AG09309 (cell line): ENCODE results near the gene DNAJC13.

Source experiments
- DNase-seq: peaks from one replicate; pipeline ENCODE4 v3.0.0-alpha.2; 2010; ENCODE audit warnings: low read depth
- H3K4me3 ChIP-seq: 2 replicates; pipeline ENCODE4 v1.5.1; 2011; ENCODE audit warnings: mild to moderate bottlenecking, low read depth, low read length, moderate library complexity; ENCODE audit not compliant: control insufficient read depth
- CTCF ChIP-seq: IDR thresholded peaks from 2 replicates; pipeline ENCODE4 v1.5.1; 2011; ENCODE audit warnings: mild to moderate bottlenecking, low read depth, low read length, inconsistent platforms; ENCODE audit not compliant: insufficient read depth, control insufficient read depth; ENCODE audit errors: missing control alignments

Gene DNAJC13

GRCh38 chr3:132459551-132459950, 42.2 kb downstream of the DNAJC13 start:
- DNase-seq: no peak
- TF ChIP-seq CTCF: no peak
- no peak overlapping the region for H3K4me3 ChIP-seq

GRCh38 chr3:132461544-132461943, 44.2 kb downstream of the DNAJC13 start:
- no peak overlapping the region for H3K4me3 ChIP-seq
- DNase-seq: no peak
- TF ChIP-seq CTCF: no peak

GRCh38 chr3:132464066-132464465, 46.8 kb downstream of the DNAJC13 start:
- H3K4me3 ChIP-seq: no peak overlapping the region
- no peak for TF ChIP-seq CTCF
- peak; percentile 7 for DNase-seq

GRCh38 chr3:132469326-132469725, 52.0 kb downstream of the DNAJC13 start:
- H3K4me3 ChIP-seq: no peak overlapping the region
- DNase-seq: no peak
- no peak for TF ChIP-seq CTCF

- H3K4me3 ChIP-seq: no peak overlapping the region
- DNase-seq: peak; percentile 29
- no peak for TF ChIP-seq CTCF
Measured at GRCh38 chr3:132486099-132486498, 68.8 kb downstream of the DNAJC13 start.

- no peak overlapping the region for H3K4me3 ChIP-seq
- DNase-seq: no peak
- TF ChIP-seq CTCF: no peak
Measured at GRCh38 chr3:132488151-132488550, 70.8 kb downstream of the DNAJC13 start.

- no peak overlapping the region for H3K4me3 ChIP-seq
- TF ChIP-seq CTCF: no peak
- no peak for DNase-seq
Measured at GRCh38 chr3:132499071-132499470, 81.8 kb downstream of the DNAJC13 start.
